ENCODE measurements around the gene MAP3K14. TPM values are rescaled to one million over a fixed set of nuclear protein-coding genes. Genes with fewer than 3 reads are reported as not detected.

The MAP3K14 gene
- total RNA-seq, 2 donors from 2014 or later: 4.6 to 5.5 TPM

DNA sequence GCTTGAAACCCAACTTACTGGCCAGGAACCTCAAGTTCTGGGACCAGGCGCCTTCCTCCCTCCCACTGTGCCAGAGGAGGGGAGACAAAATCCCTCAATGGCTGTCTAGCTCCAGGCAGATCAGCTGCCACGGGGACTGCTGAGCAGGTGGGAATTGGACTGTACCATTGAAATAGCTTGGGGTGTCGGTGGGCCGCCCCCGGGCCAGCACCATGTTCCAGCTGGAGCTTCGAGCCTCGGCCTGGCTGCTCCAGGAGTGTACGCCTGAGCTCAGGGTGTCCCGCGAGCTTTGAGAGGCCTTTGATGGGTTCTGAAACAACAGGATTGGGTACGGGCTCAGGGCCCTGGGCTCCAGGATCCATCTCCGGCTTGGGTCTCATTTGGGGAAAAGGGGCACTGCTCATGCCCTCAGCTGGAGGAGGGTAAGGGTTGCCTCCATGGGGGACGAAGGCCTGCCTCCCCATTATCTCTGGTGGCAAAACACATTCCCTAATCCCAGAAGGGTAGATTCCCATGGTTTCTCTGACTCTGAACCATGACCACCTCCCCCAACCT is 50.4 kb downstream of the MAP3K14 start:
- Histone ChIP-seq H3K27ac (ENCODE audit: low read depth, low read length) (no peak overlapping the region), H3K27me3 (ENCODE audit: control insufficient read depth, insufficient read depth, low read length, poor library complexity, severe bottlenecking) (peaks cover 2% of the 10 kb centered on the region), H3K4me1 (ENCODE audit: control insufficient read depth, insufficient read depth, low read length) (peaks cover 6% of the 10 kb centered on the region), H3K9ac (ENCODE audit: extremely low read depth, low read length, poor library complexity, severe bottlenecking) (no peak overlapping the region), H3K36me3 (ENCODE audit: control insufficient read depth, insufficient read depth, low read length) (peaks cover 47% of the 10 kb centered on the region), H3K4me3 (ENCODE audit: low read length) (no peak overlapping the region), H3K9me3 (ENCODE audit: control insufficient read depth, low read length) (no peaks in the 10 kb centered on the region)
- 93 to 94% methylated on average over 9 to 13 of the region's 13 CpGs for WGBS, 2 experiments (ENCODE audit: insufficient coverage in 1 of 2, insufficient read length in 1 of 2)
- Mint-ChIP-seq H3K4me3 (no peak overlapping the region), H3K4me1 (peaks cover under 1% of the 10 kb centered on the region), H3K27me3 (ENCODE audit: insufficient read depth) (peaks cover 1% of the 10 kb centered on the region), H3K27ac (no peak overlapping the region), H3K9me3 (no peaks in the 10 kb centered on the region), H3K36me3 (ENCODE audit: low read depth) (peaks cover 45% of the 10 kb centered on the region)
- TF ChIP-seq, protein P1, sequence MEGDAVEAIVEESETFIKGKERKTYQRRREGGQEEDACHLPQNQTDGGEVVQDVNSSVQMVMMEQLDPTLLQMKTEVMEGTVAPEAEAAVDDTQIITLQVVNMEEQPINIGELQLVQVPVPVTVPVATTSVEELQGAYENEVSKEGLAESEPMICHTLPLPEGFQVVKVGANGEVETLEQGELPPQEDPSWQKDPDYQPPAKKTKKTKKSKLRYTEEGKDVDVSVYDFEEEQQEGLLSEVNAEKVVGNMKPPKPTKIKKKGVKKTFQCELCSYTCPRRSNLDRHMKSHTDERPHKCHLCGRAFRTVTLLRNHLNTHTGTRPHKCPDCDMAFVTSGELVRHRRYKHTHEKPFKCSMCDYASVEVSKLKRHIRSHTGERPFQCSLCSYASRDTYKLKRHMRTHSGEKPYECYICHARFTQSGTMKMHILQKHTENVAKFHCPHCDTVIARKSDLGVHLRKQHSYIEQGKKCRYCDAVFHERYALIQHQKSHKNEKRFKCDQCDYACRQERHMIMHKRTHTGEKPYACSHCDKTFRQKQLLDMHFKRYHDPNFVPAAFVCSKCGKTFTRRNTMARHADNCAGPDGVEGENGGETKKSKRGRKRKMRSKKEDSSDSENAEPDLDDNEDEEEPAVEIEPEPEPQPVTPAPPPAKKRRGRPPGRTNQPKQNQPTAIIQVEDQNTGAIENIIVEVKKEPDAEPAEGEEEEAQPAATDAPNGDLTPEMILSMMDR (conservative IDR thresholded peaks at IDR 0.05): no peak
- no peak for DNase-seq

DNA sequence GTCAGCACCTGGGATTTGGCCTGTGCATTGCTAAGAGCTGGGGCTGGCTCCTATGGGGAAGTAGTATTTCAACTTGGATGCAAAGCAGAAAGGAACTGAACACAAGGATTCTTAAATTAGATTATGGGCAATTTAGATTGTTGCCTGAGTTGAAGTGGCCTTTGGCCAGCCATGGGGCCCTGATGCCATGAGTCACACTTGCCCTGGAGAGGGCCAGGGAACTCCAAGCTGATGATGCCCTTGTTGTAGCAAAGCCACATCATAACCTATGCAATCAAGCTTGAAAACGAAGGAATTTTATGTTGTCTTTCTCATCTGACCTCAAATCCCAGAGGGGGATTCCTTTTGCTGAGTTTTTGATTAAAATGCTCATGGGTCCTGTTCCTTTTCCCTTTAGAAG is 51.0 kb downstream of the MAP3K14 start:
- peaks cover 2% of the 10 kb centered on the region for H3K4me1 Mint-ChIP-seq
- Histone ChIP-seq H3K9me3 (ENCODE audit: control insufficient read depth, low read length) (no peaks in the 10 kb centered on the region), H3K27me3 (ENCODE audit: control insufficient read depth, insufficient read depth, low read length, poor library complexity, severe bottlenecking) (peaks cover 8% of the 10 kb centered on the region), H3K36me3 (ENCODE audit: control insufficient read depth, insufficient read depth, low read length) (peaks cover 47% of the 10 kb centered on the region), H3K4me1 (ENCODE audit: control insufficient read depth, insufficient read depth, low read length) (peaks cover 6% of the 10 kb centered on the region), H3K4me3 (ENCODE audit: low read length) (no peak overlapping the region), H3K27ac (ENCODE audit: low read depth, low read length) (no peak overlapping the region), H3K9ac (ENCODE audit: extremely low read depth, low read length, poor library complexity, severe bottlenecking) (no peak overlapping the region)
- DNase-seq: no peak
- peaks cover 5% of the 10 kb centered on the region for H3K27me3 Mint-ChIP-seq (ENCODE audit: insufficient read depth)
- 94% methylated on average over 1 of the region's 1 CpG; no CpG with 5 or more reads in 1 of the 2 experiments for WGBS, 2 experiments (ENCODE audit: insufficient coverage in 1 of 2, insufficient read length in 1 of 2)
- TF ChIP-seq, protein P1 (conservative IDR thresholded peaks at IDR 0.05): no peak
- H3K27ac Mint-ChIP-seq: no peak overlapping the region
- peaks cover 42% of the 10 kb centered on the region for H3K36me3 Mint-ChIP-seq (ENCODE audit: low read depth)
- H3K4me3 Mint-ChIP-seq: no peak overlapping the region
- no peaks in the 10 kb centered on the region for H3K9me3 Mint-ChIP-seq

DNA sequence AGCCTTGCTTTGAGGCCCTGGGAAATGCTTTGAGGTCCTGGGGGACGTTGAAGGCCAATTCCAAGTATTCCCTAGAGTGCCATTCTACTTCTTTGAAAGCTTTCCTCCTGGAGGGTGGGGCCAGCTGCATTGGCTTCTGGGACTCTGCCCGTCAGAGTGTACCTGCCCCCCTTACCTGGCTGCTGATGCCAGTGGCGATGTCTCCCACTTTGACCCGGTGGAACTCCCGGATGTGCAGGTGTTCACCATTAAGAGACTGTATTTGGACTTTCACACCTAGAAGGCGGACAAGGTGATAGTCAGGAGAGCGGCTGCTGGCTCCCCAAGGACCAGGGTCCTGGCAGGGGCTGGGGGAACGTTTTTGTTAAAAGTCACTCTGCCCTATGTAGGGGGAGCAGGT is 51.8 kb downstream of the MAP3K14 start:
- H3K9me3 ChIP-seq (ENCODE audit: control insufficient read depth, low read length): no peaks in the 10 kb centered on the region
- peaks cover 6% of the 10 kb centered on the region for H3K4me1 ChIP-seq (ENCODE audit: control insufficient read depth, insufficient read depth, low read length)
- no peak for DNase-seq
- H3K36me3 ChIP-seq (ENCODE audit: control insufficient read depth, insufficient read depth, low read length): peaks cover 40% of the 10 kb centered on the region
- peaks cover 8% of the 10 kb centered on the region for H3K27me3 ChIP-seq (ENCODE audit: control insufficient read depth, insufficient read depth, low read length, poor library complexity, severe bottlenecking)
- no peak overlapping the region for H3K27ac Mint-ChIP-seq
- H3K4me1 Mint-ChIP-seq: peaks cover 2% of the 10 kb centered on the region
- TF ChIP-seq, protein P1 (conservative IDR thresholded peaks at IDR 0.05): no peak
- H3K27ac ChIP-seq (ENCODE audit: low read depth, low read length): no peak overlapping the region
- no peaks in the 10 kb centered on the region for H3K9me3 Mint-ChIP-seq
- 90 to 94% methylated on average over 4 to 8 of the region's 8 CpGs for WGBS, 2 experiments (ENCODE audit: insufficient coverage in 1 of 2, insufficient read length in 1 of 2)
- H3K4me3 Mint-ChIP-seq: no peak overlapping the region
- H3K9ac ChIP-seq (ENCODE audit: extremely low read depth, low read length, poor library complexity, severe bottlenecking): no peak overlapping the region
- H3K4me3 ChIP-seq (ENCODE audit: low read length): no peak overlapping the region
- H3K36me3 Mint-ChIP-seq (ENCODE audit: low read depth): peaks cover 39% of the 10 kb centered on the region
- peaks cover 13% of the 10 kb centered on the region for H3K27me3 Mint-ChIP-seq (ENCODE audit: insufficient read depth)
